Fibroblast of gingiva (primary cell): ENCODE measurements around the gene ITGA11.
"Not testable (repeated sequence)": the region's sequence is repeated elsewhere in the genome, so short reads cannot be mapped to it uniquely, and the experiment has no call there.

ENCODE experiments used
- DNase-seq: peaks from one replicate; pipeline ENCODE4 v3.0.0-alpha.2; 2011; ENCODE audit warnings: low read depth

ITGA11 gene

GRCh38 chr15:68409736-68410370, 22.1 kb downstream of the ITGA11 start:
- DNase-seq, result no peak

GRCh38 chr15:68408971-68409370, 23.0 kb downstream of the ITGA11 start:
- DNase-seq, result no peak

GRCh38 chr15:68407886-68408881, 23.8 kb downstream of the ITGA11 start:
- DNase-seq, result no peak

- DNase-seq, result no peak
Measured at GRCh38 chr15:68407141-68407885, 24.6 kb downstream of the ITGA11 start.

DNA sequence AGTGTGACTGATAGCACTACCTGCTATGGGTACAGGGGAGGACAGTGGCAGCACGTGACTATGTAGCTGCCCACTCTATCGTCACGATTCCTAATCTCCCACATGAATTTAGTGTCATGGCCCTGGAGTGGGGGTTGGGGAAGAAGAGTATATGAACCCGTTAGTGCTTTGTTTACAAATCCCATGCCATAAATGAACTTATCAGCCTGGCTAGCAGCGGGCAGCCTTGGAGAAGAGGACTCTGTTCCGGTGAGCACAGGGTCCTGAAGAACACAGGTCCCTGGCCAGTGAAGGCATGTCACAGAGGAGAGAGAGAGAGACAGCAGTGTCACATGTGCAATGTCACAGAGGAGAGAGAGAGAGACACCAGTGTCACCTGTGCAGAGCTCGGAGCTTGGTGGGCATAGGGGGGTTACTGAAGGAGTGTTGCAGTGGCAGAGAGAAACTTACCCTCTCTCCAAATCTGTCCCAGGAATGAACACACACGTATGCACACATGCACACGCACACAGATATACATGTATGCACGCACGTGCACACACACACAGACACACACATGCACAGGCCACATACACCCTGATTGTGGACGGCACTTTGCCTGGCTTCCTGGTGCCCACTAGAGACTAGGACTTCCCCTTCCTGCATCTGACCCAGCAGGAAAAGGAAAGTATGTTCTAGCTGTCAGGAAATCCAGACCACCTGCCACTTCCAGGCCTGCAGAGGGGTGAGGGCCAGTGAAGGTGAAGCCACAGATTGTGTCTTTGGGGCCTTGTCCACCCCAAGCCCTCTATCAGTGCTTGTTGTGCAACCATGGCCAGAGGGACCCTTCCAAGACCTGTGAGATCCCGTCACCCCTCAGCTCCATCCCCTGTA, 26.3 kb downstream of the ITGA11 start:
- no peak for DNase-seq

- DNase-seq, result no peak
Measured at GRCh38 chr15:68404056-68404798, 27.7 kb downstream of the ITGA11 start.

DNA sequence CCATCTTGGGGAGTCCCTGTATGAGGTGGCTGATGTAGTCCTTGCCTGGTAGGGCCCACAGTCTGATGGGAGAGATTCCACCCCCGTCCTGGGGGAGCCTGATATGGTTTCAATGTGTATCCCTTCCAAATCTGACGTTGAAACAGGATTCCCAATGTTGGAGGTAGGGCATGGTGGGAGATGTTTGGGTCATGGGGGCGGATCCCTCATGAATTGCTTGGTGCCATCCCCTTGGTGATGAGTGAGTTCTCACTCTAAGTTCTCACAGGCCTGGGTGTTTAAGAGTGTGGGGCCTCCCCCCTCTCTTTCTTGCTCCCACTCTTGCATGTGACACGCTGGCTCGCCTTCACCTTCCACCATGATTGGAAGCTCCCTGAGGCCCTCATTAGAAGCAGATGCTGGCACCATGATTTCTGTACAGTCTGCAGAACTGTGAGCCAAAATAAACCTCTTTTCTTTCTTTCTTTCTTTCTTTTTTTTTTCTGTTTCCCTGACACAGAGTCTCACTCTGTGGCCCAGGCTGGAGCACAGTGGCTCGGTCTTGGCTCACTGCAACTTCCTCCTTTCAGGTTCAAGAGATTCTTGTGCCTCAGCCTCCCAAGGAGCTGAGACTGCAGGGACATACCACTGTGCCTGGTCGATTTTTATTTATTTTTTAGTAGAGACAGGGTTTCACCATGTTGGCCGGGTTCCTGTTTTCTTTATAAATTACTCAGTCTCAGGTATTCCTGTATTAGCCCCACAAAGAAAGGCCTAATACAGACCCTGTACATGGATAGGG, 28.6 kb downstream of the ITGA11 start:
- DNase-seq, result no peak

- no peak for DNase-seq
Measured at GRCh38 chr15:68402432-68403160, 29.4 kb downstream of the ITGA11 start.

GRCh38 chr15:68401496-68402431, 30.2 kb downstream of the ITGA11 start:
- DNase-seq, result no peak

- DNase-seq, result no peak
Measured at GRCh38 chr15:68400066-68400456, 31.9 kb downstream of the ITGA11 start.

- DNase-seq, result no peak
Measured at GRCh38 chr15:68399096-68400065, 32.6 kb downstream of the ITGA11 start.

DNA sequence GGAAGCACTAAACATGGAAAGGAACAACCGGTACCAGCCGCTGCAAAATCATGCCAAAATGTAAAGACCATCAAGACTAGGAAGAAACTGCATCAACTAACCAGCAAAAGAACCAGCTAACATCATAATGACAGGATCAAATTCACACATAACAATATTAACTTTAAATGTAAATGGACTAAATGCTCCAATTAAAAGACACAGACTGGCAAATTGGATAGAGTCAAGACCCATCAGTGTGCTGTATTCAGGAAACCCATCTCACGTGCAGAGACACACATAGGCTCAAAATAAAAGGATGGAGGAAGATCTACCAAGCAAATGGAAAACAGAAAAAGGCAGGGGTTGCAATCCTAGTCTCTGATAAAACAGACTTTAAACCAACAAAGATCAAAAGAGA, 34.0 kb downstream of the ITGA11 start:
- not testable (repeated sequence) for DNase-seq

- DNase-seq, result no peak
Measured at GRCh38 chr15:68396068-68396467, 35.9 kb downstream of the ITGA11 start.

DNA sequence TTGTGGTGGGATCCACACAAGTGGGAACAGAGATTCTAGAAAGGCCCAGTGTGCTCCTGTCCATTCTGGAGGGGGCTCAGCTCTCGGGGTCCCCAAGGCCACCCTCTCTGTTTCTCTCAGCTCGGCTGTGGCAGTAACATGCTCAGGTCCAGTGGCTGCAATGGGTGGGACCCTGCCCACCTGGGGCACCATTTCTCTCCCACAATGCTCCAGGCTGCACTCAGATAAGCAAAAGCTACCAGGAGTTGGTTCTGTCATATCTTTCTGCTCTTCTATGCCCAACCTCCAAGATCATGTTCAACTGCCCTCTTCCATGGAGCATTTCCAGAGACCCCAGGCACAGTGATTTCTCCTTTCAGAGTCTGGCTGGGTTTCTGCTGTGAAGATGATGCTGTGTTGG, 40.8 kb downstream of the ITGA11 start:
- DNase-seq, result no peak

- no peak for DNase-seq
Measured at GRCh38 chr15:68389936-68390817, 41.8 kb downstream of the ITGA11 start.
